ENCODE measurements around the gene STK11.
A peak's percentile ranks its signal among the peaks of the same experiment; 100 is the strongest.

Gene STK11

DNA sequence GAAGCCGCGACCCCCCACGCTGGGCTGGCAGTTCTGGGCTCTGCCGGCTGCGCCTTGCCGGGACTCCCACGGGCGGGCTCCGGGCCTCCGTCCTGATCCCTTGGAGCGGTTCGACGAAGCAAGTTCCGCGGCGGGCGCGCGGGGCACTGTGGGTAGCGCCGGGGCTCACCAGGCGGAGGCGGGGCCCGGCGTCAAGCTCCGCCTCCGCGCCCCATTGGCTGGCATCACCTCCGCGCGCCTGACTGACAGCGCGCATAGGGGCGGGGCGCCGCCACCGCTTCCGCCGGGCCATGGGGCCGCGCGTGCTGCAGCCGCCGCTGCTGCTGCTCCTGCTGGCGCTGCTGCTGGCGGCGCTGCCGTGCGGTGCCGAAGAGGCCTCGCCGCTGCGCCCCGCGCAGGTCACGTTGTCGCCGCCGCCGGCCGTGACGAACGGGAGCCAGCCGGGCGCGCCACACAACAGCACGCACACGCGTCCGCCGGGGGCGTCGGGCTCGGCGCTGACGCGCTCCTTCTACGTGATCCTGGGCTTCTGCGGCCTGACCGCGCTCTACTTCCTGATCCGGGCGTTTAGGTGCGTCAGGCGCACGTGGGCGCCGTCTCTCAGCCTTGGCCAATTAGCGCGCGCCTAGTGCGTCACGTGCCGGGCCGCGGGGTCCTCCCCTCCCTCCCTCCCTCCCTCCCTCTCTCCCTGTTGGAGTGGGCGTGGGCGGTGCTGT, 69.8 kb downstream of the STK11 start, which contains the start of gene FAM174C:
TSS of gene FAM174C (plus strand) at position 271 of the 716 bp plus-strand sequence. CDS start at position 291, 20 bp downstream.
- peak; percentile 92 for DNase-seq

DNA sequence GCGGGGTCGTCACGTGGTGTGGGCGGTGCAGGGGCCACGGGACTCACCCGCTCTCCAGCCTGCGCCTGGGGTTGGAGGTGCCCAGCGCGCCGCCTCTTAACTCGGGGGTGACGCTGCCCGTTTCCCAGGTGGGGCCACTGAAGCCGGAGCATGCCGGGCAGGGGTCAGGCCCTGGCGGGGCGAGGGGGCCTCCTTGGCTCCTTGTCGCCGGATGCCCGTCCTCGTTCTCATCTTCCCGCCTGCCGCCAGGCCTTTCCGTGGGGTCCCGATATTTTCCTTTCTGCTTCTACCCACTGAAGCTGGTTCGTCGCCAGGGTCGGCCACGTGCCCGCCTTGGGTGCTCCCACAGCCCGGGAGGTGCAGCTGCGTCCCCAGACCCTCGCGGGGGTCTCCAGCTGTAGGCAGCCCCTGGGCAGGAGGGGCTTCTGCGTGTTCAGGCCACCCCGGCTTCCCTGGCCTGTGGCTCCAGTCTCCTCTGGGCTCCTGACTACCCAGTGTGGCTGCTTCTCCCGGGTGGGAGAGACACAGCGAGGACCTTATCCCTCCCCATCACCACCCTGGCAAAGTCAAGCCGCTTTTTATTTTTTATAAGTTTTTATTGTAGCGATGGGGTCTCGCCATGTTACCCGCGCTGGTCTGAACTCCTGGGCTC, 70.5 kb downstream of the STK11 start:
- DNase-seq: no peak

DNA sequence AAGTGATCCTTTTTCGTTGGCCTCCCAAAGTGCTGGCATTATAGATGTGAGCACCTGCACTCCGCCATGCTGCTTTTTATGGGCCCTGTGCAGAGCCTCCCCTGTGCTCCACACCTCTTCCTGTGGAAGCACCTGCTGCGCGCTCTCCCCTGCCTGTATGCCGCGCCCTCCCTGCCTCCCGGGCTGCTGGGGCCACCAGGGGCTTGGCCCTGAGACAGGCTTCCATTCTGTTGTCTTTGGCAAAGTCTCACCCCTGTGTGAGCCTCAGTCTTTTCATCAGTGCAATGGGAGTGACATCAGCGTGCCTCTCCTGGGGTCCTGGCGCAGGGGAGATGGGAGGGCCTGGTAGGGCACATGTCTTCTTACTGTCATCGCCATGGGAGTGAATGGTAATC, 71.0 kb downstream of the STK11 start:
- DNase-seq: peak; percentile 21

DNA sequence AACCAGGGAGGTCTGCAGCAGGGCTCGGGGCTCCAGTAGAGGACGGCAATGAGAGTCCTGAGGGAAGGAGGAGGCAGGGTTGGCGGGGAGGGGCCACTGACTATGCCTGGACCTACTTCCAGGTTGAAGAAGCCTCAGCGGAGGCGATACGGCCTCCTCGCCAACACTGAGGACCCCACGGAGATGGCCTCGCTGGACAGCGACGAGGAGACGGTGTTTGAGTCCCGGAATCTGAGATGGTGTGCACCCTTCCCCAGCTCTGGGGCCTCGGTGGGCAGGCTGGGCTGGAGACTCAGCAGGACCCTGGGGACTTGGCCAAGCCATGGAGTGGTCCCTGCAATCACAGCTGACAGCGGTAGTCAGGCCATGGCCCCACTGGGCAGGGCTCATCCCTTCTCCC, 71.5 kb downstream of the STK11 start:
- DNase-seq: no peak
